ENCODE data around the gene CPA1. TPM values are rescaled to one million over a fixed set of nuclear protein-coding genes. Genes with fewer than 3 reads are reported as not detected.

The CPA1 gene
- total RNA-seq, 1 donor from 2014 or later: 7.0 TPM

- no peak for DNase-seq (ENCODE audit: low spot score)
These were observed 14.3 kb downstream of the CPA1 start for GRCh38 chr7:130394421-130395195.

- no peak for DNase-seq (ENCODE audit: low spot score)
These were observed 15.1 kb downstream of the CPA1 start for GRCh38 chr7:130395421-130395820.

- DNase-seq (ENCODE audit: low spot score): no peak
These were observed 15.8 kb downstream of the CPA1 start for GRCh38 chr7:130396109-130396508.

GRCh38 chr7:130397051-130397757 is 16.9 kb downstream of the CPA1 start:
- DNase-seq (ENCODE audit: low spot score): peak; percentile 87

GRCh38 chr7:130397758-130398073 is 17.4 kb downstream of the CPA1 start:
- no peak for DNase-seq (ENCODE audit: low spot score)

- no peak for DNase-seq (ENCODE audit: low spot score)
These were observed 18.3 kb downstream of the CPA1 start for GRCh38 chr7:130398526-130399090.

- DNase-seq (ENCODE audit: low spot score): peak; percentile 90
These were observed 19.9 kb downstream of the CPA1 start for GRCh38 chr7:130400120-130400572.

GRCh38 chr7:130401101-130401500 is 20.8 kb downstream of the CPA1 start:
- DNase-seq (ENCODE audit: low spot score): no peak

GRCh38 chr7:130401578-130401977 is 21.3 kb downstream of the CPA1 start:
- DNase-seq (ENCODE audit: low spot score): no peak

GRCh38 chr7:130405003-130405402 is 24.7 kb downstream of the CPA1 start:
- DNase-seq (ENCODE audit: low spot score): no peak

GRCh38 chr7:130409067-130409711 is 28.9 kb downstream of the CPA1 start:
- DNase-seq (ENCODE audit: low spot score): peak; percentile 84

GRCh38 chr7:130409712-130410072 is 29.4 kb downstream of the CPA1 start:
- no peak for DNase-seq (ENCODE audit: low spot score)

GRCh38 chr7:130410868-130411541 is 30.7 kb downstream of the CPA1 start:
- no peak for DNase-seq (ENCODE audit: low spot score)

- DNase-seq (ENCODE audit: low spot score): no peak
These were observed 32.9 kb downstream of the CPA1 start for GRCh38 chr7:130413201-130413600.

- no peak for DNase-seq (ENCODE audit: low spot score)
These were observed 34.7 kb downstream of the CPA1 start for GRCh38 chr7:130415006-130415405.

GRCh38 chr7:130417213-130417612 is 36.9 kb downstream of the CPA1 start:
- DNase-seq (ENCODE audit: low spot score): peak; percentile 55

- no peak for DNase-seq (ENCODE audit: low spot score)
These were observed 38.0 kb downstream of the CPA1 start for GRCh38 chr7:130418306-130418705.

- DNase-seq (ENCODE audit: low spot score): no peak
These were observed 39.4 kb downstream of the CPA1 start for GRCh38 chr7:130419658-130420057.

GRCh38 chr7:130420943-130421578 is 40.8 kb downstream of the CPA1 start:
- DNase-seq (ENCODE audit: low spot score): no peak

- DNase-seq (ENCODE audit: low spot score): no peak
These were observed 41.4 kb downstream of the CPA1 start for GRCh38 chr7:130421684-130422083.

GRCh38 chr7:130423501-130424037 is 43.3 kb downstream of the CPA1 start:
- DNase-seq (ENCODE audit: low spot score): no peak
